GM21717 (cell line): ENCODE measurements around the gene DLX3.

Source experiments
- ATAC-seq: cut with Tn5 transposase; IDR thresholded peaks from one replicate; pipeline ENCODE4 v1.9.1; 2021; ENCODE audit warnings: mild to moderate bottlenecking, moderate library complexity; ENCODE audit not compliant: unreplicated experiment

DLX3 gene

DNA sequence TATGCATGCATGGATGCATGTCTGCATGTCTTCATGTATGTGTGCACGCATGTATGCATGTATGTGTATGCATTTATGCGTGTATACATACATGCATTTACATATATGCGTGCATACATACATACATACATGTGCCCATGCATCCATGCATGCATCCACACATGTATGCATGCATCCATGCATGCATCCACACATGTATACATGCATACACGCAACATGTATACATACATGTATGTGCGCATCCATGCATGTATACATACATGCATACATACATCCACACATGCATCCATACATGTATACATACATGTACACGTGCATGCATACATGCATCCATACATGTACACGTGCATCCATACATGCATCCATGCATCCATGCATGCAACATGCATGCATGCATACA lies 29.8 kb upstream of the DLX3 start:
- ATAC-seq, result no peak

DNA sequence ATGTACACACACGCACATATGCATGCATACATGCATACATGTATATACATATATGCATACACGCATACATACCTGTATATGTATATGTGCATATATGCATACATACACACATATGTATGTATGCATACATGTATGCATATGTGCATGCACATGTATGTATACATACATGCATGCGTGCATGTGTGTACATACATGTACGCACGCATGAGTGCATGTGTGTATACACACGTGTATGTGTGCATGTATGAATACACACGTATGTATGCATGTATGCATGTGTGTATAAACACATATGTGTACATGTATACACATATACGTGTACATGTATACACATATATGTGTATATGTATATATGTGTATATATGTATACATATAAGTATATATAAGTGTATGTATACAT lies 28.5 kb upstream of the DLX3 start:
- no peak for ATAC-seq

DNA sequence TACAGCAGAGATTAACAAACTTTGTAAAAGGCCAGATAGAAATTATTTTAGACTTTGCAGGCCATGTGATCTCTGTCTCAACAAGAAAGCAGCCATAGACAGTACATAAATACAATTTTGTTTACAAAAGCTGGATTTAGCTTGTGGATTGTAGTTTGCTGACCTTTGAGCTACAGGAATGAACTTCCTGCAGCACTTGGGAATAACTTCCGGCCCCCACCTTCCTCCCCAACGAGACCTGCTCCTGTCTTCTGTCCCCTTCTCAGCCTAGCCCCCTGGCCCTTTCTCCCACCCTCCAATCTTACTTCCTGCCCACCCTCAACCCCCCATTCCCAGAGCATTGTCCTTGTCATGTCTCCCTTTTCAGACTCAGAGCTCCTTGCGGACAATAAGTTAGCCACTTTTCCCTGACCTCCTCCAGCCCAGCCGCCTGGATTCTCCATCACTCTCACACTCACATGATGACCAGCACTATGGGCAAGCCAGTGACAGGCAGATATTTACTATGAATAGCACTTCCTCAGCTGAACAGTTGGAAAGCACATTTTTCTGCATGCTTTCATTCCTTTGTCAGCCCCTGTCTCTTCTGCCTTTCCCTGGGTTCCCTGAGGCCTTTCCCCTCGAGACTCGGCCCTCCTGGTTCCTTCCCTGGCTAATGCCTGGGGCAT lies 27.6 kb upstream of the DLX3 start:
- ATAC-seq, result no peak

DNA sequence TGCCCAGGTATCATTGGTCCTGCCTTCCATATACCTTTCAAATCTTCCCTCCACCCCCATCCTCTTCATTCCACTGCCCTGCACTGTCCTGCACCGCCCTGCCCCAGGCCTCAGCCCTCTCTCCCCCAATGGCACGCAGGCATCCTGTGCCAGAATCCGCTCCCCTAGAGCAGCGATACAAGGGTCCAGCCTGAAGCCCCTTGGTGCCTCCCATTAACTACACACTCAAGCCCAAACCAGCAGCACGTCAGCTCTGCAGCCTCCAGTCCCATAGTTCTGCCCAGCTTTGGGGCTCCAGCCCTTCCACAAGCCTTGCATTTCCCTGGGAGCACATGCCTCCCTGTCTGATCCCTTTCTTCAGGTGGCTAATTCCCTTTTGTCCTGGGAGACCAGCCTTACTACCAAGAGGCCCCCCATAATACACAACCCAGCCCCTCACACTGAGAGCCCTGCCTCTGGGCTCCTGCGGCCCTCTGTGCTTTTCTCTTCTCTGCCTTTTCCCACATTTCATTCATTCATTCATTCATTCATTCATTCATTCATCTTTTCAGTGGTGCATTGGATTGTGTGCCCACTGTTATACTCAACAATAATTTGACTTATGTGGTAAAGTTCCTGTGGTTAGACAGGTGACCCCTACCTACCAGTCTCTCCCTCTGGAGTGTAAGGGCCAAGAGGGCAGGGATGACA lies 26.8 kb upstream of the DLX3 start:
- no peak for ATAC-seq

DNA sequence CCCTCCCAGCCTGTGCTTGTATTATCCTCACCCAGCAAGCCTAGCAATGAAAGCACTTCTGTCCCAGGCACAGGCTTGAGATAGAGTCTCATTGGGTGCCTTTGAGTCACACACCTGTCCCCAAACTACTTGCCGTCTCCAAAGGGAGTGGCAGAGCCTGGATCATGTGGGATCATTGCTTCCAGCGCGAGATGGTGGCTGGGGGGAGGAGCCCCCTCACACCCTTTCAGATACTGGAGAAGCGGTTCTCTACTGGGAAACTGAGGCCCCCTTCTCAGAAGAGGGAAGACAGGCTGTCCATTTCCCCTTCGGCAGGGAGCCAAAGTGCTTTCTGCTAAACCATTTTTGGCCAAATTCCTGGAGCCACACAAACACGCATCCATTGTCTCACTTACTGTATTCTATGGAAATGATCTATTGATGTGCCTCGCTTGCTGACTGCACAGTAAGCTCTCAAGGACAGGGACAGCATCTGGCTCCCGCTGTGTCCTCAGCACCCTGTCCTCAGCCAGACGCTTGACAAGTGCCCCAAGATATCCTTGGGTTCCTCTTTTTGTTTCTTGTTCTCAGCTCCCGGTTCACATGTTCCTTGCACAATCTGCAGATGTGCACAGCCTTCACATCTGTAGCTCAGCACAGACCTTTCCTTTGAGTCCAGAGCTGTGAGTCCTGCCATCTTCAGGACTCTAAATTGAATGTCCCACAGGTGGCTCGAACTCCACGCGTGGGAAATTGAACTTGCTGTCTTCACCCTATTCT lies 26.0 kb upstream of the DLX3 start:
- no peak for ATAC-seq

DNA sequence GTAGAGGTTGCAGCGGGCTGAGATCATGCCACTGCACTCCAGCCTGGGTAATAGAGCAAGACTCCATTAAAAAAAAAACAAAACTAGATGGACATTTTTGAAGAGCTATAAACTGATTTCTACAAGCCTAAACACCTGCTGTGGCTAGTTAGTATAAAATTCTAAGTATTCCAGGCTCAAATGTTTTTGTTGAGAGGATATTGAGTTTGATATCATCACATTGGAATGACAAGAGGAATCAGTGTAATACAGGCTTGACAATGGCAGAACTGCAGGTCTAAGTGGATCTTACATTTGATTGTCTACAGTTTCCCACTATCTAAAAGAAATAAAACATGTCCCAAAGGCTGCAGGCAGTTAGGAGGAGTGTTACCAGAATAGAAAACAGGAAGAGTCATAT lies 23.9 kb upstream of the DLX3 start:
- no peak for ATAC-seq

DNA sequence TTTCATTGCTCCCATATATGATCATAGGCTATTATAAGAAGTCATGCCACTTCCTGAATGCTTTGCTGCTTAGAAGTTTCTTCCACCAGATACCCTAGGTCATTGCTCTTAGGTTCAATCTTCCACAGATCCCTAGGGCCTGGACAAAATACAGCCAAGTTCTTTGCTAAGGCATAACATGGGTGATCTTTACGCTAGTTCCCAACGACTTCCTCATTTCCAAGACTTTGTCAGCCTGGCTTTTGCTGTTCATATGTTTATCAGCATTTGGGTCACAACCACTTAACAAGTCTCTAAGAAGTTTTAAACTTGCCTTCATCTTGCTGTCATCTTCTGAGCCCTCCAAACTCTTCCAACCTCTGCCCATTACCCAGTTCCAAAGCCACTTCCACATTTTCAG lies 20.1 kb upstream of the DLX3 start:
- no peak for ATAC-seq

DNA sequence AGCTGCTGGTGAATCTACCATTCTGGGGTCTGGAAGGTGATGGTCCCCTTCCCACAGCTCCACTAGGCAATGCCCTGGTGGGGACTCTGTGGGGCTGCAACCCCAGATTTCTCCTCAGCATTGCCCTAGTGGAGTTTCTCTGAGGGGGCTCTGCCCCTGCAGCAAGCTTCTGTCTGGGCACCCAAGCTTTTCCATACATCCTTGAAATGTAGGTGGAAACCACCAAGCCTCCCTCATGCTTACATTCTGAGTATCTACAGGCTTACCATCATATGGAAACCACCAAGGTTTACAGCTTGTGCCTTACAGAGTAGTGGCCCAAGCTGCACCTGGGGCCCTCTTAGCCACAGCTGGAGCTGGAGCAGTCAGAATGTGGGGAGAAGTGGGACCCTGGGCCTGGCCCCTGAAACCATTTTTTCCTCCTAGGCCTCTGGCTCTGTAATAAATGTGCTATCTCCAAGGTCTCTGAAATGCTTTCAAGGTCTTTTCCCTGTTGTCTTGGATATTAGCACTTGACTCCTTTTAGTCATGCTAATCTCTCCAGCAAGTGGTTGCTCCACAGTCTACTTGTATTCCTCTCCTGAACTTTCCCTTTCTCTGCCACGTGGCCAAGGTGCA lies 19.6 kb upstream of the DLX3 start:
- no peak for ATAC-seq

DNA sequence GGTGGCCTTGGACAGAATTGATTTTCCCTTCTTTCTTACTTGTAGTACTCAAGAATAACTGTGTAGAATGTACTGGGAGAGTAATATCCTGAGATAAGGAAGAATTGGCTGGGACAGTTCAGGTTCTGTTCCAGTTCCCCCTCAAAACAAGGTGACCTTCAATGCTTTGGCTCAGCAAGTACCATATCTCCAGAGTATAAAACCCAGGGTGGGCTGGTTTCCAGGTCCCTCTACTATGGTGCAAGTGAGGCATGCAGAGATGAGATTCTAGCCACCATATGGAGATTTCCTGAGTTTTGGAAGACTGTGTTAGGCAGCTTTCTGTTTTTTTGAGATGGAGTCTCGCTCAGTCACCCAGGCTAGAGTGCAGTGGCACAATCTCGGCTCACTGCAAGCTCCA lies 18.1 kb upstream of the DLX3 start:
- no peak for ATAC-seq

DNA sequence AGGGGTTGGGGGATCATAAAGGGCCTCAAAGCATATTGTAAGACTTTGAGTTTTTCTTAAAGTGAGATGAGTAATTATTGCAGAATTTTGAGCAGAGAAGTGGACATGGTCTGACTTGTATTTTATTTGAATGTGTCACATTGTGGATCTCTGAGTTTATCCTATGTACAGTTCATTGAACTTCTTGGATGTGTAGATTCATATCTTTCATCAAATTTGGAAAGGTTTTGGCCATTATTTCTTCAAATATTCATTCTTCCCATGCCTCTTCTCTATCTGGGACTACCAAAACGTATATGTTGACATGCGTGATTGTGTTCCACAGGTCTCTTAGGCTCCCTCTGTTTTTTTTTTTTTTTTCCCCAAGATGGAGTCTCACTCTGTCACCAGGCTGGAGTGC lies 14.3 kb upstream of the DLX3 start:
- no peak for ATAC-seq

DNA sequence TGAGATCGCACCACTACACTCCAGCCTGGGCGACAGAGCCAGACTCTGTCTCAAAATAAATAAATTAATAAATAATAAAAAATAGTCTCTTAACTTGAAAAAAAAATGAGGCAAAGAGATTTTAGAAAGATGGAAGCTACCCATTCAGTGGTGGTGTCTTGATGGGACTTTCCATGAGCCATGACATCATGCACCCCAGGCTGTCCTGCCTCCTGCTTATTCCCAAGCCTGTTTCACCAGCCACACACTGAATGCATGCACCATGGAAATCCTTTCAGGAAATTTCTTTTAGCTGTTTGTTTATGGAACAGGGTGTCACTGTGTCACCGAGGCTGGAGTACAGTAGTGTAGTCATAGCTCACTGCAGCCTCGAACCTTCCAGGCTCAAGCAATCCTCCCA lies 8.9 kb upstream of the DLX3 start:
- no peak for ATAC-seq

DNA sequence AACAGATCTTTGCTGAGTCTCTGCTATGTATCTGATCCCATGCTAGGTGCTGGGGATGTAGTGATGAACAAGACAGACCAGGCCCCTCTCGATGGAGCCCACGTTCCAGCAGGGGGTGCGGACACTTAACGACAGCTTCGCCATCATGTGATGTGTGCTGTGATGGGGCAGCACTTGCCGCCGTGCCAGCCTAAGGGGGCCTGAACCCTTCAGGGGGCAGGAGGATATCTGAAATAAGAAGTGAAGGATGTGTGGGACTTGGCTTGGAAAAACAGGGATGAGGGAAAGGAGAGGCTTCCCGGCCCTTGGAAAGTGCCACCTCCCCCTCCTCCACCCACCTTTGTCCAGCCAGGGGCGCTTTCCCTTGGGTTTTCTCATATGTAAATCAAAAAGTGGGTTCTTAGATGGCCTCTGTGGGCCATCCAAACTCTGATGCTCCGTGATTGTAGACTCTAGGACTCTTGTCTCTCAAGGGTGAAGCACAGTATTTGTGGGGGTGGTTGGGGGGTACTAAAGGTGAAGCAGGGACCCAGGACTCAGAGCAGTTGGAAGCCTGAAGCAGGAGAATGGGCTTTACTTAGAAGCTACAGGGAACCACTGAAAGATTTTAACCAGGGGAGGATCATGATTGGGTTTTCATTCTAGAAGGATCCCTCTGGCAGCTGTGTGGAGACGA lies 4.0 kb upstream of the DLX3 start:
- ATAC-seq, result no peak

DNA sequence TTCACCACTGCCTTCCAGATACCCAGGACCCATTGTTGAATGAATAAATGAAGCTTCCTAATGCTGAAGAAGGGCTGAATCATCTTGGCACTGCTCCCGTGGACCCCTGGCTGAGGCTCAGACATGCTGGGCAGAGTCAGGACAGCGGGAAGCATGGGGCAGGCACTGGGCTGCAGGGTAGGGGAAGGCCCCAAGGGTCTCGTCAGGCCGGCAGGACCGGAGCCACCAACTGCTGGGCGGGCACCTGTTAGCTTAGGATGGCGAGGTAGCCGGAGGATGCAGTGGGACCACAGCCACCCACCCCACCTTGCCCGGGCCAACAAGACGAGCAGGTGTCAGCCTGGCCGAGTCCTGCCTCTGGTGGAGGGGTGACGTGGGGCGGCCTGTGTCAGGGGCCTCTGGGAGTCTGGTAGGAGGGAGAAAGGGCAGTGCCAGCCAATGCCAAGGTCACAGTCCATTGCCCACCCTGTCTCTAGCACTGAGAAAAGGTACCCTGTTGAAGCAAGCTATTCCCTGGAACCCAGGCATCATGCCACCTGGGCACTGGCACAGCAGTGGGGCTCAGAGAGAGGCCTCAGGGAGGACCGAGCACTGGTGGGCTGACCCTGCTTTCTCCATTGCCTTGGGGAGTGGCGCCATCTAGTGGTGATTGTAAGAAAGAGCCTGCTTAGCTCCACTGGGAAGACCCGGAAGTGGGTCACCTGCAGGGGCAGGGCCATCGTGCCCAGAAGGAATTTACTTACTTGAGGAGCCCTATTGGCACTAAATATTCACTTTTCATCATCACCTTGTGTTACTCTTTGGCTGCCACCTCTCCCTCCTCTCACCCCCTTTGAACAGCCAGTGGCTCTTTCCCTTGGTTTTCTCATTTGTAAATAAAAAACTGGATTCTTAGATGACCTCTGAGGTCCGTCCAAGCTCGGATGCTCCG lies 3.0 kb upstream of the DLX3 start:
- ATAC-seq, result no peak

DNA sequence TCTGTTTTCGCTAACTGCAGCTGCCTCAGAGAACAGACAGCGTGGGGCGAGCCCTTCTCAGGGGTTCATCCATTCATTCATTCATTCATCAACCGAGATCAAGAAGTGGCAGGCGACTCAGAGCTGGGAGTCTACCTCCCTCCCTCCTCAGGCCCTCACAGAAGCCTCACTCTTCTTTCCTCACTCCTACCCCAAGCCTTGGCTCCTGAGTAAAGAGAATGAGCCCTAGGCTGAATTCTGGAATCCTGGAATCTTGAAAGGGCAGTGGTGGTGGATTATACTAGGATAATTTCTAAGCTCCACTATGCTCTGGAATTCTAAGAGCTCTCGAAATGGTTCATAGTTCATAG lies 2.3 kb upstream of the DLX3 start:
- ATAC-seq, result no peak

DNA sequence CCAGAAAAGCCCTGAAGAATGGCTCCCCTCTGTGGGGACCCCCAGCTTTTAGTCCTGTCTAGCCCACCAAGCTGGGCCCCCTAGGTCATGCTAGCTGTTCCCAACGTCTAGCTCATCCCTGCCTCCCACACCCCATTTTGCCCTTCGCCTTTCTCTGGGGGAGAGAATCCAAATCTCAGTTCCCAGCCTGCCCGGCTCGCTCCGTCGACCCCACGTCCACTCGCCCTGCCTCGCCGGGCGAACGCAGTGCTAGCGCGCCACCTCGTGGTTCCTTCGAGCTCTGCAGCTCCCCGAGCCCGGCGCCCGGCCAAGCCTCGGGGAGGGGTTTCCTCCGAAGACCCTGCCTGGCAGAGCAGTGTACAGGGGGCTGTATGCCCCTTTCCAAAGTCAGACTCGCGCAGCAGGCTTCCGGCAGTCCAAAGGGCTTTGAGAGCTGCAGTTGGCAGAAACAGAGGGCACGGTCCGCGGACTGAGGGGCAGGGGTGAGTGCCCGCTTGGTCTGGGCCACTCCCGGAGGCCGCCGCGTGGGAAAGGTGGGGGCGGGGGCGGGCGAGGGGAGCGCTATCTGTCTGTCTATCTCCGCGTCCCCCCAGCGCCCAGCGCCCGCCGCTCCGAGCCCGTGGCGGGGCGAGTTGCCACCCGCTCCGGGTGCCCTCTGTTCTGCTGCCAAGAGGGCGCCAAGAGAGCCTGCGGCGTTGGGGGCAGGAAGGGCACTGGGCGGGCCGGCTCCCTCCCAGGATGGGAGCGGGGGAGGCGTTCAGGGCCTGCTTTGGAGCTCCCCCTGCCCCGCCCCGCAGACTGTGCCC lies 1.7 kb upstream of the DLX3 start:
- ATAC-seq, result no peak

DNA sequence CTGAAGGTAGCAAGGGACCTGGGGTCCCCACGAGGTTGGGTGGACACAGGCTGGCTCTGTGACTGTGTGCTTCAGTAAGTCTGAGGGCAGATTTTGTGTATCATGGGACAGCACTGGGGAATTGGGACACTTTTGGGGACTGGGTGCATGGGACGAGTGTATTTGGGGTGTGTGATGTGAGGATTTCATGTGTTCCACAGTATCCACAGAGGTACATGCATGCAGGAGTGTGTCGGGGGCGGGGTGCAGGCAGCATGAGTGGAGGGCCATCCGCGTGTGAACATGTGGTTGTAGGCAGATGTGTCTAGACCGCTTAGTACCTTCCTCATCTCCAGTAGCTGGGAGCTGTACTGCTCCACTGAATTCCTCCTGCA lies 1.1 kb upstream of the DLX3 start:
- ATAC-seq, result no peak

DNA sequence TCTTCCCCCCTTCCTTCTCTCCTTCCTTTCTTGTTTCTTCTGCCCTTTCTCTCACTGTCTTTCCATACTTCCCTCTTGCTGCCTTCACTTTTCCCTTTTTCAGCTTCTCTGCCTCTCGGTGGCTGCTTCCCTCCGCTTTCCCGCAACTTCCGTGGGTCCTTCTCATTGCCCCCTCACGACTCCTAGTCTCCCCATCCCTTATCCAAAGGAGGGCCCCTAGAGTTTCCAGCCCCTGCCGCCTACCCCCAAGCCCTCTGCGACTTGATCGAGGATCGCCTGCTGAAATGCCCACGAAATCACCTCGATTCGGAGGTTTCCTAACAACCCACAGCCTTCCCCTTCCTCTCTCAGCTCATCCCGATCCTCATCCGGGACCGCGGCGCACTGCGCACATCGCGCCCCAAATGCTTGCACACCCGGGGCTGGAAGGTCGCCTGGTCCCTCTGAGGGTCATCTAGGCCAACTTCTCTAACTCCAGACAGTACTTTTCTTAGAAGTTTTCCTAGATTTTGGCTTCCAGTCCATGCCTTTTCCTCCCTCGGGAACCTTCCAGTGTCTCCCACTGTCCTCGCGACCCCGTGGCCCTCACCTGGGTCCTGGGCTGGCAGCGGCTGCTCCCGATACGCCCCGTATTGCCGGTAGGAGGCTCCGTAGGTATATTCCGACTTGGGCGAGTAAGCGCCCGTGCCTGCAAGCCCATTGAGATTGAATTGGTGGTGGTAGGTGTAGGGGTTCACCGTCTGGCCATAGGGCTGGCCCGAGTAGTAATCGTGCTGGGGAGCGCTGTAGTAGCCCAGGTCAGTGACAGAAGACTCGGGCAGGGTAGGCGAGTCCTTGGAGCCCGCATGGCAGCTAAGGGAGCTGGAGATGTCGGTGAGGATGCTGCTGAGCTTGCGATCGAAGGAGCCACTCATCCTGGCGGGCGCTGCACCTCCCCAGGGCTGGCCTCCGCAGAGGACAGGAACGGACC lies 654 bp downstream of the DLX3 start:
- ATAC-seq, result no peak

DNA sequence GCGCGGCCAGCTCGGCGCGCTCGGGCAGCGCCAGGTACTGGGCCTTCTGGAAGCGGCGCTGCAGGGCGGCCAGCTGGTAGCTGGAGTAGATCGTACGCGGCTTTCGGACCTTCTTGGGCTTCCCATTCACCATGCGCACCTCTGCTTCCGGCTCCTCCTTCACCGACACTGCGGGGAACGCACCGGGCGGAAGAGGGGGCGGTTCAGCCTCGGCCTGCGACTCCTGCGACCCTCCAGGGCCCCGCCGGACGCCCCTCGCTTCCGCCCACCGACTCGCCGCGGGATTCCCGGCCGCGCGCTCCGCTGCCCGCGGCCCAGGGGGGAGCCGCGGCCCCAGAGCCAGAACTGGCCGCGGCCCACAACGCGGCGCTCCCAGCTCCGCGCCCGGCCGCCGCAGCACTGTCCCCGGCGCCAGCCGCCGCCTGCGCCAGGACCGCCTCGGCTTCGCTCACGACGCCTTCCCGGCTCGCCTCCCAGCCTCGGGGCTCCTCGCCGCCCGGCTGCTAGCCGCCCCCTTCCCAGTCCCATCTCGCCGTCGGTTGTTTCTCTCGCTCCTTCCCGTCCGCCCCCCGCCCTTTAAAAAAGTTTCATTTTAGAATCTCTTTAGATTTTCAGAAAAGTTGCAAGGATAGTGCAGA lies 1.5 kb downstream of the DLX3 start:
- ATAC-seq, result no peak
